ENCODE data around the gene LY9.

LY9 gene

DNA sequence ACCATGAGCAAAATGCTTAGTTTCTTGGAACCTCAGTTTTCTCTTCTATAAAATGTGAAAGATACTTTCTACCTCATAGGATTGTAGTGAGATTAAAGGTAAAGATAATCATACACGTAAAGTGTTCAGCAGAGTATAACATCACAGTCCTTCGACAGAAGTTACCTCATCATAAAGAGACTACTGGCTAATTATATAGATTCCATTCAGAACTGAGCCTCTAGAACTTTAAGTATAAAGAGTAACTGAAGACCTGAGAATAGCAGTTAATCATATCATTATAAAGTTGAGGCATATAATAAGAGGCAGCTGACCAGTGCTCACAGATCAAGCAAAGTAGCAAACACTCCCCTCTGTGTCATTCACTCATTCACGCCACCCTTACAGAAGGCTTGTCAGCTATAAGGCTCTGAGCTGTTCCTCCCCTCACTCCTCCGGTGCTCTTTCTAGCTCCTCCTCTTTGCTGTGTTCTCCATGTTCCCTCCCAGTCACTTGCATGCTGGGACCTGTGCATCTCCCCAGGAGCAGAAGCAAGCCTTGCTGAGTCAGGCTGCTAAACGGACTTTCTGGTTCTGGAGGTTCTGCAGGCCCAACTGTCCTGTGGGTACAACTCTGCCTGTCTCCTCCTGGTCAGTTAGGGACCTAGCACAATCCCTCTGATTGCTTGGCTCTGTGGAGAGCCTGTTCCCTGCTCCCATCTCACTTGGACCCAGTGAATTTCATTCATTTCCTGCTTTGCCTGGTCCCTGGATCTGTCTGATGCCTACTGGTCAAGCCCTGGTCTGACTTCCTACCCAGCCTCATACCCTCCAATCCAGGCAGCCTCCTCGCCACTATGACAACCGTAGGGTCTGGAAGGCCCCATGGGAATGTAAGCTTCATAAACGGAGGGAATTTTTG, 28.3 kb upstream of the LY9 start:
- H3K4me3 ChIP-seq (ENCODE audit: low read depth, low read length), result peak overlapping the region; percentile 23

DNA sequence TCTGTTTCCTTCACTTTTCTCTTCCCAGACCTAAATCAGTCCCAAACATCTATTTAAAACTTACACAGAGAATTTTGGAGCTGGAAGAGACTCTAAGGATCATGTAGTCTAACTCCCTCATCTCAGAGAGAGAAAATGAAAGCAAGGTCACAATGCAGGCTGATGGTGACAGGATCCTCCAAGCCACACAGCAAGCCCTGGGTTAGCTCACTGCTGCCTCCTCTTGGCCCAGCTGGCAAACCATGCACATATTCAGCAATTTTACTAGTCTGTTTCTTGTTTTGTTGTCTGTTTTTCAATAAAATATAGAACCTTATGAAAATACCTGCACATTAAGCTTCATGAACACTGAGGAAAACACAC, 27.7 kb upstream of the LY9 start:
- peak overlapping the region; percentile 23 for H3K4me3 ChIP-seq (ENCODE audit: low read depth, low read length)
- no peaks in the 10 kb centered on the region for H3K9me3 ChIP-seq
- H3K27me3 ChIP-seq, result no peaks in the 10 kb centered on the region
- no peaks in the 10 kb centered on the region for H3K36me3 ChIP-seq
- H3K4me1 ChIP-seq, result no peaks in the 10 kb centered on the region
- TF ChIP-seq, protein P1, sequence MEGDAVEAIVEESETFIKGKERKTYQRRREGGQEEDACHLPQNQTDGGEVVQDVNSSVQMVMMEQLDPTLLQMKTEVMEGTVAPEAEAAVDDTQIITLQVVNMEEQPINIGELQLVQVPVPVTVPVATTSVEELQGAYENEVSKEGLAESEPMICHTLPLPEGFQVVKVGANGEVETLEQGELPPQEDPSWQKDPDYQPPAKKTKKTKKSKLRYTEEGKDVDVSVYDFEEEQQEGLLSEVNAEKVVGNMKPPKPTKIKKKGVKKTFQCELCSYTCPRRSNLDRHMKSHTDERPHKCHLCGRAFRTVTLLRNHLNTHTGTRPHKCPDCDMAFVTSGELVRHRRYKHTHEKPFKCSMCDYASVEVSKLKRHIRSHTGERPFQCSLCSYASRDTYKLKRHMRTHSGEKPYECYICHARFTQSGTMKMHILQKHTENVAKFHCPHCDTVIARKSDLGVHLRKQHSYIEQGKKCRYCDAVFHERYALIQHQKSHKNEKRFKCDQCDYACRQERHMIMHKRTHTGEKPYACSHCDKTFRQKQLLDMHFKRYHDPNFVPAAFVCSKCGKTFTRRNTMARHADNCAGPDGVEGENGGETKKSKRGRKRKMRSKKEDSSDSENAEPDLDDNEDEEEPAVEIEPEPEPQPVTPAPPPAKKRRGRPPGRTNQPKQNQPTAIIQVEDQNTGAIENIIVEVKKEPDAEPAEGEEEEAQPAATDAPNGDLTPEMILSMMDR (IDR thresholded peaks at IDR 0.05; ENCODE audit: low read depth, low read length), result peak; percentile 35
- no peak for DNase-seq

More for the DNA sequence above, 28.3 kb upstream of the LY9 start:
- TF ChIP-seq, protein P1 (IDR thresholded peaks at IDR 0.05; ENCODE audit: low read depth, low read length), result no peak
- no peak for DNase-seq
- Histone ChIP-seq H3K36me3 (no peaks in the 10 kb centered on the region), H3K27me3 (no peaks in the 10 kb centered on the region), H3K4me1 (no peaks in the 10 kb centered on the region), H3K9me3 (no peaks in the 10 kb centered on the region)

DNA sequence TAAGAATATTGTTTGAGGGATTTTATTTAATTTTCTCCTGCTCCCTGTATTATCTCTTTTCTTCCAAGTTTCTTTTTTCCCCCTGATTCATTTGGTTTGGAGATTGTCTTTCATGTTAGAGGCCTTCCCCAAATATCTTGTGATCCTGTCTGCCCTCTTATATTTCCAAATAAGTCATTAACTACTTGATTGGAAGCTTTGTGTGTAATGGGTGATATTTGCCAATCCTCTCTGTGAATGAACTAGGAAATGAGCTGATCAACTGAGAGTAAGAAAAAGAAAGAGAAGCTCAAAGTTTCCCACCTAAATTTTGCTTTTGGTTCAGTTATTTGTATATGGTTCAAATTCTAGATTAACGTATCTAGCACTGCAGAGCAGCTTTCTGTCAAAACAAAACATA, 23.6 kb upstream of the LY9 start:
- H3K4me1 ChIP-seq, result no peaks in the 10 kb centered on the region
- no peak for DNase-seq

DNA sequence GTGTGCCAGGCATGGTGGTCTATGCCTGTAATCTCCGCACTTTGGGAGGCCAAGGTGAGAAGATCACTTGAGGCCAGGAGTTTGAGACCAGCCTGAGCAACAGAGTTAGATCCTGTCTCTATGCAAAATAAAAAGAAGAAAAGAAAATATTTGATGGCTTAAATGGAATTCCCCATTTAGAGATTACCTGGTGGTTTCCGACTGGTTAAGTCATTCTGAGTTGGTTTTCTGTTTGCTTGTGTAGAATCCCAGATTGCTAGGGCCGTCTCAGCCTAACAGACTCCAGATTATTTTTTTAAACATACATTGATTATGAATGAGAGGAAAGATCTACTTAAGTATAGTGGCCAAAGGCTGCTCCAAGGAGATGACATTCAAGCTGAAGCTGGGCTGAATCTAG, 22.9 kb upstream of the LY9 start:
- H3K9me3 ChIP-seq, result no peaks in the 10 kb centered on the region
- no peak overlapping the region for H3K4me3 ChIP-seq (ENCODE audit: low read depth, low read length)
- TF ChIP-seq, protein P1 (IDR thresholded peaks at IDR 0.05; ENCODE audit: low read depth, low read length), result no peak
- no peaks in the 10 kb centered on the region for H3K27me3 ChIP-seq
- DNase-seq, result no peak
- no peaks in the 10 kb centered on the region for H3K4me1 ChIP-seq
- H3K36me3 ChIP-seq, result no peaks in the 10 kb centered on the region

More for the DNA sequence above, 23.6 kb upstream of the LY9 start:
- H3K9me3 ChIP-seq, result no peaks in the 10 kb centered on the region
- no peaks in the 10 kb centered on the region for H3K27me3 ChIP-seq
- no peaks in the 10 kb centered on the region for H3K36me3 ChIP-seq
- TF ChIP-seq, protein P1 (IDR thresholded peaks at IDR 0.05; ENCODE audit: low read depth, low read length), result no peak
- H3K4me3 ChIP-seq (ENCODE audit: low read depth, low read length), result no peak overlapping the region

DNA sequence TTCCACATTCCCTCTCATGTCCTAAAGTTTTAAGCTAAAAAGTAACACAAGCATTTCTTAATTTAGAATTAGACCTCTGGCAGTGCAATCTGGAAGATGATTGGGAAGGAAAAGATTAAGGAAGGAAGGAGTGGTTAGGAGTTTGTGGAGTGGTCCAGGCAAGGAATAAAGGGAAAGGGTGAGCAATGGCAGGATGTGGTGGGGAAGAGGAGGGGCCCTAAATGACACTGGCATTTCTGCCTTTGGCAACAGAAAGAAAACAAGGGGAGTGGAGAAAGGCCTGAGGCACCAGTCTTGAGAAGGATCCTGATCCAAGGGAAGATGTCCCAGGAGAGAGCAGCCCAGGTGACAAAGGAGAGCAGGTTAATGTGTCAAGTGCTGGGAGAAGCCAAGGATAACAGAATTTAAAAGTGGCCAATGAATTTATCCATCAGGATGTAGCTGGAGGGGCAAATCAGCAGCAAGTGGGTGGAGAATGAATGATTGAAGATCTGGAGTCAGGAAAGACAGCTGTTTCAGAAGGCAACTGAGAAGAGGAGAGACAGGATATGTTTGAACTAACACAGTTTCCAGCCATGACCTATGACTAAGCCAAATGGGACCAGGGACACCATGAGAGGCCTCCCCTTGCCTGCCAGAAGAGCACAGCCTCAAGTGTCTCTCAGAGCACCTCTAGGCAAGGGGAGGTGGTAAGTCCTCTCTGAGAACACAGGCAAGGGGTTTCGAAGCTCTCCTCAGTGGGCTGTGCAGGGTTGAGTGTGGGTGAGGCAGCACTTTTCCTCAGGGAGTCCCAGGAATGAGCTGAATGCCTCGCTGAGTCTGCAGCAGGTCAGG, 20.9 kb upstream of the LY9 start:
- Histone ChIP-seq H3K9me3 (no peaks in the 10 kb centered on the region), H3K4me3 (ENCODE audit: low read depth, low read length) (no peak overlapping the region), H3K27me3 (no peaks in the 10 kb centered on the region), H3K4me1 (no peaks in the 10 kb centered on the region), H3K36me3 (no peaks in the 10 kb centered on the region)
- DNase-seq, result no peak
- TF ChIP-seq, protein P1 (IDR thresholded peaks at IDR 0.05; ENCODE audit: low read depth, low read length), result no peak
